PC-9 (cell line): ENCODE results near the gene MPC2.

Experiments
- EZH2 ChIP-seq: fragments of 200-600 bp; sonication (generic); IDR thresholded peaks from 2 replicates; pipeline ENCODE4 v1.8.0; 2017; ENCODE audit warnings: antibody characterized with exemption, low read depth
- TF ChIP-seq, protein P1 (sequence below): fragments of 200-600 bp; sonication (generic); conservative IDR thresholded peaks from 2 replicates; pipeline ENCODE4 v1.6.1; 2017; ENCODE audit warnings: mixed run types, antibody characterized with exemption, mild to moderate bottlenecking, moderate library complexity

DNA sequence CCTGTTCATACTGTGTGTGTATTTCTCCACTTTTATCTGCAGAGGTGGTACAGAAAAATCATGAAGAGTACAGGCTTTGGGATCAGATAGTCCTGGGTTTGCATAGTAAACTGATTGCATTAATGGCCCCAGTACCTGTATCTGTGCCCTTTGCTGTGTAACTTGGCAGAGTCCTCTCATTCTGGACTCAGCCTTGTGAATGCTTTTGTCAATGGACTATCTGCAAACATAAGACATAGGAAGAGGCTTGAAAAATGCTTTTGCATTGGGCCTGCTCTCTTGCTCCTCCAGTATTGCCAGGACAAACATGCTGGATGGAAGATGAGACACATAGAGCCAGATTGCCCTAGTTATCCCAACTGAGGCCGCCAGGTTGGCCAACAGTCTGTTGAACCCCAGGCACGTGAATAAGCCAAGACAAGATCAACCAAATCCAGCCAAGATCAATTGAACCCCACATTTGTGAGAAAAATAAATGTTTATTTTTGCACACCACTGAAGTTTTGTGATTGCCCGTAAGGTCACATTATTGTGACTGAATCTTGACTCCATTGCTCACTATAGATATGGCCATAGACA is 60.2 kb downstream of the MPC2 start:
- TF ChIP-seq, protein P1, sequence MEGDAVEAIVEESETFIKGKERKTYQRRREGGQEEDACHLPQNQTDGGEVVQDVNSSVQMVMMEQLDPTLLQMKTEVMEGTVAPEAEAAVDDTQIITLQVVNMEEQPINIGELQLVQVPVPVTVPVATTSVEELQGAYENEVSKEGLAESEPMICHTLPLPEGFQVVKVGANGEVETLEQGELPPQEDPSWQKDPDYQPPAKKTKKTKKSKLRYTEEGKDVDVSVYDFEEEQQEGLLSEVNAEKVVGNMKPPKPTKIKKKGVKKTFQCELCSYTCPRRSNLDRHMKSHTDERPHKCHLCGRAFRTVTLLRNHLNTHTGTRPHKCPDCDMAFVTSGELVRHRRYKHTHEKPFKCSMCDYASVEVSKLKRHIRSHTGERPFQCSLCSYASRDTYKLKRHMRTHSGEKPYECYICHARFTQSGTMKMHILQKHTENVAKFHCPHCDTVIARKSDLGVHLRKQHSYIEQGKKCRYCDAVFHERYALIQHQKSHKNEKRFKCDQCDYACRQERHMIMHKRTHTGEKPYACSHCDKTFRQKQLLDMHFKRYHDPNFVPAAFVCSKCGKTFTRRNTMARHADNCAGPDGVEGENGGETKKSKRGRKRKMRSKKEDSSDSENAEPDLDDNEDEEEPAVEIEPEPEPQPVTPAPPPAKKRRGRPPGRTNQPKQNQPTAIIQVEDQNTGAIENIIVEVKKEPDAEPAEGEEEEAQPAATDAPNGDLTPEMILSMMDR = no peak
- no peak for TF ChIP-seq EZH2
